A549 (cell line): ENCODE measurements around the gene HINT1. TPM values are rescaled to one million over a fixed set of nuclear protein-coding genes. Genes with fewer than 3 reads are reported as not detected.

Source experiments
- ATAC-seq, 2 experiments: fragments of 200-7000 bp in 1 of 2; fragments of >200 bp in 1 of 2; cut with Nextera tagmentation in 1 of 2; cut with Tn5 transposase in 1 of 2; 3 replicates each; pipeline versions ENCODE4 v1.8.0 to v1.9.1; 2018 to 2020; ENCODE audit warnings: mild to moderate bottlenecking in 1 of 2, moderate library complexity in 1 of 2
- CTCF ChIA-PET: fragments of 300-600 bp; sonication (Branson Sonifier 250); formaldehyde crosslinking; extraction: SDS; loops from one replicate; lab custom pipeline; 2021; ENCODE audit warnings: antibody characterized with exemption, inconsistent platforms; lab: Yijun Ruan, JAX
- POLR2A ChIA-PET: fragments of 350-600 bp; formaldehyde crosslinking; extraction: SDS; loops from one replicate; lab custom pipeline; 2021; ENCODE audit warnings: antibody characterized with exemption, inconsistent platforms; lab: Yijun Ruan, JAX
- DNase-seq, 2 experiments: peaks; one replicate each; pipeline versions ENCODE4 v3.0.0 to v3.0.0-alpha.2; 2011 to 2016; ENCODE audit warnings: low read depth in 1 of 2, low spot score in 1 of 2
- FAIRE-seq: peaks from 2 replicates; lab custom pipeline; 2011; peaks lifted over from hg19 to GRCh38; lab: Jason Lieb, UNC
- H3K27ac ChIP-seq, 2 experiments: fragments of >200 bp; sonication (Bioruptor Twin); formaldehyde crosslinking; 3 replicates each; pipeline ENCODE4 v1.5.1; 2016 to 2017
- H3K4me1 ChIP-seq: fragments of >200 bp; sonication (Bioruptor Twin); formaldehyde crosslinking; 3 replicates; pipeline ENCODE4 v1.6.1; 2016
- H3K4me2 ChIP-seq: fragments of >200 bp; sonication (Bioruptor Twin); formaldehyde crosslinking; 3 replicates; pipeline ENCODE4 v1.6.1; 2016
- H3K4me3 ChIP-seq: fragments of >200 bp; sonication (Bioruptor Twin); formaldehyde crosslinking; 3 replicates; pipeline ENCODE4 v1.5.1; 2016
- H3K9me3 ChIP-seq: fragments of >200 bp; sonication (Bioruptor Twin); formaldehyde crosslinking; 3 replicates; pipeline ENCODE4 v1.6.1; 2016
- BCL3 ChIP-seq: fragments of >200 bp; sonication (Bioruptor Twin); formaldehyde crosslinking; IDR thresholded peaks from 3 replicates; pipeline ENCODE4 v1.6.1; 2016
- BHLHE40 ChIP-seq: IDR thresholded peaks from 2 replicates; pipeline ENCODE4 v1.6.1; 2012; ENCODE audit warnings: low read depth, low read length, inconsistent platforms
- CEBPB ChIP-seq, 2 experiments: fragments of >200 bp in 1 of 2; sonication (Bioruptor Twin) in 1 of 2; formaldehyde crosslinking in 1 of 2; IDR thresholded peaks; 2 replicates each; pipeline ENCODE4 v1.6.1; 2012 to 2016
- FOSB ChIP-seq: fragments of 250-450 bp; sonication (Bioruptor Pico); IDR thresholded peaks from 2 replicates; pipeline ENCODE4 v1.5.0; 2020; ENCODE audit warnings: mild to moderate bottlenecking, moderate library complexity
- FOSL2 ChIP-seq, 2 experiments: fragments of 450-650 bp in 1 of 2; fragments of >200 bp in 1 of 2; sonication (Bioruptor Twin) in 1 of 2; formaldehyde crosslinking; IDR thresholded peaks; 2 replicates each; pipeline versions ENCODE4 v1.5.0 to v1.6.1; 2016 to 2020; ENCODE audit warnings: mild to moderate bottlenecking in 1 of 2, moderate library complexity in 1 of 2
- HDAC2 ChIP-seq: fragments of 200-600 bp; sonication (generic); IDR thresholded peaks from 2 replicates; pipeline ENCODE4 v1.6.1; 2016
- HOXB13 ChIP-seq: fragments of 250-450 bp; sonication (Bioruptor Pico); IDR thresholded peaks from 2 replicates; pipeline ENCODE4 v1.5.0; 2020; ENCODE audit warnings: low read depth, mild to moderate bottlenecking, moderate library complexity
- KDM5A ChIP-seq: fragments of 200-600 bp; sonication (generic); IDR thresholded peaks from 2 replicates; pipeline ENCODE4 v1.6.1; 2016; ENCODE audit warnings: antibody characterized with exemption, mild to moderate bottlenecking
- MAZ ChIP-seq: fragments of 150-350 bp; IDR thresholded peaks from 2 replicates; pipeline ENCODE4 v1.6.1; 2014; ENCODE audit warnings: antibody characterized with exemption, low read depth, low read length, borderline replicate concordance
- NFE2L2 ChIP-seq: fragments of 150-350 bp; conservative IDR thresholded peaks from 2 replicates; pipeline ENCODE4 v1.6.1; 2014; ENCODE audit warnings: low read length
- NR3C1 ChIP-seq: fragments of >200 bp; sonication (Bioruptor Twin); formaldehyde crosslinking; IDR thresholded peaks from 3 replicates; pipeline ENCODE4 v1.6.1; 2017
- POLR2AphosphoS2 ChIP-seq: conservative IDR thresholded peaks from 2 replicates; pipeline ENCODE4 v1.6.1; 2012; ENCODE audit warnings: low read length, improper control_type of control experiment, inconsistent platforms
- RAD21 ChIP-seq, 2 experiments: fragments of >200 bp in 1 of 2; sonication (Bioruptor Twin) in 1 of 2; formaldehyde crosslinking in 1 of 2; IDR thresholded peaks in 1 of 2; conservative IDR thresholded peaks in 1 of 2; 2 replicates in 1 of 2; 3 replicates in 1 of 2; pipeline ENCODE4 v1.6.1; 2012 to 2018; ENCODE audit warnings: inconsistent platforms in 1 of 2
- RCOR1 ChIP-seq: fragments of 150-350 bp; IDR thresholded peaks from 2 replicates; pipeline ENCODE4 v1.6.1; 2014; ENCODE audit warnings: antibody characterized with exemption, low read length, low read depth
- TFCP2L1 ChIP-seq: fragments of 250-450 bp; sonication (Bioruptor Pico); IDR thresholded peaks from 2 replicates; pipeline ENCODE4 v1.5.0; 2021; ENCODE audit warnings: mild to moderate bottlenecking
- WGBS: methylation state at CpG from one replicate; pipeline ENCODE4 v1.1.6; 2017; ENCODE audit errors: missing lambda C conversion rate; 5-methylcytosine and 5-hydroxymethylcytosine counted together
- polyA plus RNA-seq, 4 experiments: library from polyadenylated mRNA; depleted of rRNA in 3 of 4; stranded (reverse); fragments of >200 nt; fragmentation: RNase III in 1 of 4; extraction: RNeasy Plus Mini Kit Qiagen cat#74134 plus additional on column Dnase treatment in 1 of 4; gene quantifications; 2 replicates in 3 of 4; 3 replicates in 1 of 4; pipeline ENCODE4 v1.2.3, GENCODE V29; 2011 to 2017
- TF ChIP-seq, protein P1 (sequence below): fragments of 200-600 bp; sonication (generic); IDR thresholded peaks from 2 replicates; pipeline ENCODE4 v1.6.1; 2016; ENCODE audit warnings: antibody characterized with exemption, mild to moderate bottlenecking, moderate library complexity
- TF ChIP-seq, protein P2 (sequence below): fragments of 250-450 bp; sonication (Bioruptor Pico); IDR thresholded peaks from 2 replicates; pipeline ENCODE4 v1.5.0; 2021; ENCODE audit warnings: mild to moderate bottlenecking, moderate library complexity, borderline replicate concordance
- TF ChIP-seq, protein P3 (sequence below): fragments of >200 bp; sonication (Bioruptor Twin); formaldehyde crosslinking; IDR thresholded peaks from 3 replicates; pipeline ENCODE4 v1.5.1; 2016
- TF ChIP-seq, protein P4 (sequence below): IDR thresholded peaks from 2 replicates; pipeline ENCODE4 v1.6.1; 2012; ENCODE audit warnings: low read depth, borderline replicate concordance

The HINT1 gene
- polyA plus RNA-seq, 2 of the 4 experiments (the other 2 are of a cell fraction): 806 to 1,252 TPM

DNA sequence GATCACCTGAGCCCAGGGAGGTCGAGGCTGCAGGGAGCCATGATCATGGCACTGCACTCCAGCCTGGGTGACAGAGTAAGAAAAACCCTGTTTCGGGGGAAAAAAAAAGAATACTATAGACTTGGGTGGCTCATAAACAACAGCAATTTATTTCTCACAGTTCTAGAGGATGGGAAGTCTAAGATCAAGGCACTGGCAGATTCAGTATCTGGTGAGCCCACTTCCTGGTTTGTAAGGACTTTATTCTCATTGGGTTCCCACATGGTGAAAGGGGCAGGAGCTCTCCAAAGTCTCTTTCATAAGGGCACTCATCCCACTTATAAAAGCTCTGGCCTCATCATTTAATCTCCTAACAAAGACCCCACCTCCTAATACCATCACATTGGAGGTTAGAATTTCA lies 8.7 kb downstream of the HINT1 start:
- Histone ChIP-seq H3K4me3 (no peak overlapping the region), H3K4me2 (no peak overlapping the region), H3K27ac (no peak overlapping the region), H3K9me3 (no peaks in the 10 kb centered on the region), H3K4me1 (peaks cover 5% of the 10 kb centered on the region; the same call in 1 of the 3 replicates)
- DNase-seq (no peak), ATAC-seq (peak; percentile 31 to 32; a peak in 2 of 6 replicates), FAIRE-seq (no peak)
- CTCF ChIA-PET: no interaction called here
- TF ChIP-seq FOSB (CRISPR knock-in tag): no peak
- TF ChIP-seq NFE2L2: no peak
- TF ChIP-seq, protein P1, sequence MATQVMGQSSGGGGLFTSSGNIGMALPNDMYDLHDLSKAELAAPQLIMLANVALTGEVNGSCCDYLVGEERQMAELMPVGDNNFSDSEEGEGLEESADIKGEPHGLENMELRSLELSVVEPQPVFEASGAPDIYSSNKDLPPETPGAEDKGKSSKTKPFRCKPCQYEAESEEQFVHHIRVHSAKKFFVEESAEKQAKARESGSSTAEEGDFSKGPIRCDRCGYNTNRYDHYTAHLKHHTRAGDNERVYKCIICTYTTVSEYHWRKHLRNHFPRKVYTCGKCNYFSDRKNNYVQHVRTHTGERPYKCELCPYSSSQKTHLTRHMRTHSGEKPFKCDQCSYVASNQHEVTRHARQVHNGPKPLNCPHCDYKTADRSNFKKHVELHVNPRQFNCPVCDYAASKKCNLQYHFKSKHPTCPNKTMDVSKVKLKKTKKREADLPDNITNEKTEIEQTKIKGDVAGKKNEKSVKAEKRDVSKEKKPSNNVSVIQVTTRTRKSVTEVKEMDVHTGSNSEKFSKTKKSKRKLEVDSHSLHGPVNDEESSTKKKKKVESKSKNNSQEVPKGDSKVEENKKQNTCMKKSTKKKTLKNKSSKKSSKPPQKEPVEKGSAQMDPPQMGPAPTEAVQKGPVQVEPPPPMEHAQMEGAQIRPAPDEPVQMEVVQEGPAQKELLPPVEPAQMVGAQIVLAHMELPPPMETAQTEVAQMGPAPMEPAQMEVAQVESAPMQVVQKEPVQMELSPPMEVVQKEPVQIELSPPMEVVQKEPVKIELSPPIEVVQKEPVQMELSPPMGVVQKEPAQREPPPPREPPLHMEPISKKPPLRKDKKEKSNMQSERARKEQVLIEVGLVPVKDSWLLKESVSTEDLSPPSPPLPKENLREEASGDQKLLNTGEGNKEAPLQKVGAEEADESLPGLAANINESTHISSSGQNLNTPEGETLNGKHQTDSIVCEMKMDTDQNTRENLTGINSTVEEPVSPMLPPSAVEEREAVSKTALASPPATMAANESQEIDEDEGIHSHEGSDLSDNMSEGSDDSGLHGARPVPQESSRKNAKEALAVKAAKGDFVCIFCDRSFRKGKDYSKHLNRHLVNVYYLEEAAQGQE: no peak
- no peak for TF ChIP-seq NR3C1
- no peak for TF ChIP-seq MAZ
- TF ChIP-seq TFCP2L1 (CRISPR knock-in tag): no peak
- no peak for TF ChIP-seq POLR2AphosphoS2
- no peak for TF ChIP-seq HOXB13 (CRISPR knock-in tag)
- TF ChIP-seq KDM5A: no peak
- TF ChIP-seq, protein P2, sequence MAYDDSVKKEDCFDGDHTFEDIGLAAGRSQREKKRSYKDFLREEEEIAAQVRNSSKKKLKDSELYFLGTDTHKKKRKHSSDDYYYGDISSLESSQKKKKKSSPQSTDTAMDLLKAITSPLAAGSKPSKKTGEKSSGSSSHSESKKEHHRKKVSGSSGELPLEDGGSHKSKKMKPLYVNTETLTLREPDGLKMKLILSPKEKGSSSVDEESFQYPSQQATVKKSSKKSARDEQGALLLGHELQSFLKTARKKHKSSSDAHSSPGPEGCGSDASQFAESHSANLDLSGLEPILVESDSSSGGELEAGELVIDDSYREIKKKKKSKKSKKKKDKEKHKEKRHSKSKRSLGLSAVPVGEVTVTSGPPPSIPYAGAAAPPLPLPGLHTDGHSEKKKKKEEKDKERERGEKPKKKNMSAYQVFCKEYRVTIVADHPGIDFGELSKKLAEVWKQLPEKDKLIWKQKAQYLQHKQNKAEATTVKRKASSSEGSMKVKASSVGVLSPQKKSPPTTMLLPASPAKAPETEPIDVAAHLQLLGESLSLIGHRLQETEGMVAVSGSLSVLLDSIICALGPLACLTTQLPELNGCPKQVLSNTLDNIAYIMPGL (CRISPR knock-in tag): no peak
- TF ChIP-seq CEBPB (IDR thresholded peaks at IDR 0.05): no peak
- TF ChIP-seq, protein P3, sequence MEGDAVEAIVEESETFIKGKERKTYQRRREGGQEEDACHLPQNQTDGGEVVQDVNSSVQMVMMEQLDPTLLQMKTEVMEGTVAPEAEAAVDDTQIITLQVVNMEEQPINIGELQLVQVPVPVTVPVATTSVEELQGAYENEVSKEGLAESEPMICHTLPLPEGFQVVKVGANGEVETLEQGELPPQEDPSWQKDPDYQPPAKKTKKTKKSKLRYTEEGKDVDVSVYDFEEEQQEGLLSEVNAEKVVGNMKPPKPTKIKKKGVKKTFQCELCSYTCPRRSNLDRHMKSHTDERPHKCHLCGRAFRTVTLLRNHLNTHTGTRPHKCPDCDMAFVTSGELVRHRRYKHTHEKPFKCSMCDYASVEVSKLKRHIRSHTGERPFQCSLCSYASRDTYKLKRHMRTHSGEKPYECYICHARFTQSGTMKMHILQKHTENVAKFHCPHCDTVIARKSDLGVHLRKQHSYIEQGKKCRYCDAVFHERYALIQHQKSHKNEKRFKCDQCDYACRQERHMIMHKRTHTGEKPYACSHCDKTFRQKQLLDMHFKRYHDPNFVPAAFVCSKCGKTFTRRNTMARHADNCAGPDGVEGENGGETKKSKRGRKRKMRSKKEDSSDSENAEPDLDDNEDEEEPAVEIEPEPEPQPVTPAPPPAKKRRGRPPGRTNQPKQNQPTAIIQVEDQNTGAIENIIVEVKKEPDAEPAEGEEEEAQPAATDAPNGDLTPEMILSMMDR: no peak
- 89% methylated on average over 2 of the region's 2 CpGs for WGBS
- POLR2A ChIA-PET: no interaction called here

GRCh38 chr5:131151216-131151615 lies 13.8 kb downstream of the HINT1 start:
- H3K4me1 ChIP-seq: no peaks in the 10 kb centered on the region
- ATAC-seq: no peak
- CTCF ChIA-PET: interaction anchor here (0.8 kb wide), 1 partner anchor 266 kb away, joined by 3 read pairs; no protein-coding TSS in a partner anchor

More at GRCh38 chr5:131151216-131151615, 13.8 kb downstream of the HINT1 start:
- no peak for FAIRE-seq
- TF ChIP-seq BHLHE40: no peak
- no peak for TF ChIP-seq RAD21 (conservative IDR thresholded peaks at IDR 0.05 in 1 of 2, IDR thresholded peaks at IDR 0.05 in 1 of 2)
- no peak for TF ChIP-seq RCOR1
- TF ChIP-seq, protein P3: 0 out of 3 replicates have a peak, but pooled peaks have one; percentile 4
- TF ChIP-seq FOSL2 (IDR thresholded peaks at IDR 0.05): no peak
- no peak for TF ChIP-seq FOSL2 (CRISPR knock-in tag; IDR thresholded peaks at IDR 0.05)
- no peak for TF ChIP-seq HDAC2
- TF ChIP-seq, protein P4, sequence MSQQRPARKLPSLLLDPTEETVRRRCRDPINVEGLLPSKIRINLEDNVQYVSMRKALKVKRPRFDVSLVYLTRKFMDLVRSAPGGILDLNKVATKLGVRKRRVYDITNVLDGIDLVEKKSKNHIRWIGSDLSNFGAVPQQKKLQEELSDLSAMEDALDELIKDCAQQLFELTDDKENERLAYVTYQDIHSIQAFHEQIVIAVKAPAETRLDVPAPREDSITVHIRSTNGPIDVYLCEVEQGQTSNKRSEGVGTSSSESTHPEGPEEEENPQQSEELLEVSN: no peak
- no peak for TF ChIP-seq BCL3
- TF ChIP-seq, all 56 proteins: peak for 1
- no peak overlapping the region for H3K4me3 ChIP-seq
- no peak overlapping the region for H3K27ac ChIP-seq
- no peaks in the 10 kb centered on the region for H3K9me3 ChIP-seq
- 67% methylated on average over 4 of the region's 4 CpGs for WGBS
- POLR2A ChIA-PET: no interaction called here
- DNase-seq: no peak
- H3K4me2 ChIP-seq: no peak overlapping the region
